K562 (cell line): ENCODE data around the gene TRPM6. TPM values are rescaled to one million over a fixed set of nuclear protein-coding genes. Genes with fewer than 3 reads are reported as not detected.

ENCODE experiments used
- ATAC-seq: fragments of 200-7000 bp; cut with Tn5 transposase; 3 replicates; pipeline ENCODE4 v1.9.1; 2020; ENCODE audit warnings: moderate library complexity
- BruUV-seq: library from RNA; stranded (reverse); fragments of 400-500 nt; replicated peaks from 2 replicates; lab custom pipeline; 2021; lab: Mats Ljungman, UMichigan
- CTCF ChIA-PET: fragments of 300-600 bp; formaldehyde crosslinking; extraction: SDS; loops from one replicate; lab custom pipeline; 2021; ENCODE audit warnings: low intra/inter-chr PET ratio; lab: Yijun Ruan, JAX
- POLR2A ChIA-PET: fragments of 300-600, 350-650 bp; sonication (Branson Sonifier 250); formaldehyde crosslinking; extraction: SDS; loops from one replicate; lab custom pipeline; 2021; ENCODE audit warnings: antibody characterized with exemption, inconsistent platforms; lab: Yijun Ruan, JAX
- DNase-seq, 4 experiments: peaks; one replicate each; pipeline versions ENCODE4 v3.0.0 to v3.0.0-alpha.2; 2011 to 2018; ENCODE audit warnings: low spot score in 3 of 4, mixed read lengths in 3 of 4; ENCODE audit errors: extremely low read depth in 1 of 4
- FAIRE-seq: peaks from 2 replicates; lab custom pipeline; 2011; peaks lifted over from hg19 to GRCh38; lab: Jason Lieb, UNC
- H2AFZ ChIP-seq: 2 replicates; pipeline ENCODE4 v1.6.0; 2011; ENCODE audit warnings: low read depth, low read length, control low read depth, inconsistent platforms
- H3K27ac ChIP-seq: fragments of 200-600 bp; 3 replicates; pipeline ENCODE4 v1.8.0; 2011; ENCODE audit warnings: low read depth, mild to moderate bottlenecking, control low read depth, inconsistent platforms, low read length, moderate library complexity, mixed read lengths; ENCODE audit errors: extremely low read depth
- H3K27me3 ChIP-seq, 2 experiments: fragments of 300-600 bp in 1 of 2; 2 replicates in 1 of 2; 3 replicates in 1 of 2; pipeline versions ENCODE4 v1.6.0 to v1.8.0; 2011; ENCODE audit warnings: inconsistent platforms in 2 of 2, low read length in 2 of 2, mild to moderate bottlenecking in 1 of 2, mixed read lengths in 1 of 2, moderate library complexity in 1 of 2; ENCODE audit not compliant: control insufficient read depth in 2 of 2, insufficient read depth in 2 of 2
- H3K36me3 ChIP-seq: fragments of 300-600 bp; 3 replicates; pipeline ENCODE4 v1.8.0; 2011; ENCODE audit warnings: mild to moderate bottlenecking, low read length, inconsistent platforms; ENCODE audit not compliant: control insufficient read depth, insufficient read depth
- H3K4me1 ChIP-seq, 2 experiments: fragments of 200-600 bp in 1 of 2; replicated peaks in 1 of 2; 2 replicates in 1 of 2; 3 replicates in 1 of 2; pipeline versions ENCODE4 v1.5.1 to v1.8.0; 2011; ENCODE audit warnings: inconsistent platforms in 2 of 2, low read length in 2 of 2, mild to moderate bottlenecking in 1 of 2, mixed read lengths in 1 of 2, moderate library complexity in 1 of 2; ENCODE audit not compliant: control insufficient read depth in 2 of 2, insufficient read depth in 2 of 2
- H3K4me2 ChIP-seq: 2 replicates; pipeline ENCODE4 v1.6.1; 2011; ENCODE audit warnings: low read length, control low read depth, inconsistent platforms, mixed read lengths; ENCODE audit not compliant: insufficient read depth
- H3K4me3 ChIP-seq: fragments of 200-600 bp; sonication (generic), shearing (Covaris generic); 2 replicates; pipeline ENCODE4 v1.5.1; 2016; ENCODE audit warnings: control low read depth, inconsistent platforms
- H3K79me2 ChIP-seq: fragments of 200-600 bp; 3 replicates; pipeline ENCODE4 v1.8.0; 2011; ENCODE audit warnings: low read length, inconsistent platforms; ENCODE audit not compliant: control insufficient read depth, insufficient read depth
- H3K9ac ChIP-seq, 2 experiments: 2 replicates each; pipeline versions ENCODE4 v1.6.0 to v1.6.1; 2011; ENCODE audit warnings: low read depth in 2 of 2, low read length in 2 of 2, control low read depth in 1 of 2, inconsistent platforms in 1 of 2, mild to moderate bottlenecking in 1 of 2, mixed read lengths in 1 of 2; ENCODE audit not compliant: insufficient read depth in 1 of 2
- H3K9me1 ChIP-seq: one replicate; pipeline ENCODE4 v1.6.0; 2011; ENCODE audit warnings: inconsistent platforms, mild to moderate bottlenecking, low read length, moderate library complexity; ENCODE audit not compliant: control insufficient read depth, insufficient read depth
- H3K9me3 ChIP-seq: replicated peaks from 2 replicates; pipeline ENCODE4 v1.5.1; 2011; ENCODE audit warnings: low read depth, low read length, inconsistent platforms; ENCODE audit not compliant: control insufficient read depth, insufficient read depth
- H4K20me1 ChIP-seq: replicated peaks from 2 replicates; pipeline ENCODE4 v1.6.1; 2011; ENCODE audit warnings: low read length, inconsistent platforms, mixed read lengths; ENCODE audit not compliant: control insufficient read depth, insufficient read depth
- MAFF ChIP-seq: IDR thresholded peaks from 2 replicates; pipeline ENCODE4 v1.6.1; 2012; ENCODE audit warnings: low read length, improper control_type of control experiment
- MAFK ChIP-seq: IDR thresholded peaks from 2 replicates; pipeline ENCODE4 v1.6.1; 2011; ENCODE audit warnings: low read length, improper control_type of control experiment
- SMC3 ChIP-seq: conservative IDR thresholded peaks from 2 replicates; pipeline ENCODE4 v1.6.1; 2011; ENCODE audit warnings: low read depth, low read length, improper control_type of control experiment; ENCODE audit not compliant: insufficient read depth
- ZNF3 ChIP-seq: fragments of 250-450 bp; sonication (Bioruptor Pico); IDR thresholded peaks from 2 replicates; pipeline ENCODE4 v1.5.0; 2021; ENCODE audit warnings: mild to moderate bottlenecking, moderate library complexity
- WGBS: fragments of 100-300 bp; shearing (Covaris generic); methylation state at CpG from one replicate; pipeline ENCODE4 v1.1.6; 2016; ENCODE audit warnings: low coverage, mixed read lengths; ENCODE audit not compliant: insufficient coverage; ENCODE audit errors: missing lambda C conversion rate; 5-methylcytosine and 5-hydroxymethylcytosine counted together
- in situ Hi-C: fragments of 300-500 bp; cut with MboI; formaldehyde crosslinking; loops from 4 replicates; pipeline ENCODE4 v1.15.0; 2018; ENCODE audit warnings: inconsistent platforms, mixed read lengths
- intact Hi-C: fragments of 100-400 bp; cut with micrococcal nuclease; formaldehyde crosslinking; loops from 2 replicates; pipeline ENCODE4 v1.14.2; 2022
- polyA plus RNA-seq, 8 experiments: library from polyadenylated mRNA; depleted of rRNA in 4 of 8; stranded (reverse) in 5 of 8; unstranded in 3 of 8; fragments of >200 nt; fragmentation: Nextera tagmentation in 2 of 8; fragmentation: Illumina TruSeq in 1 of 8; extraction: Ambion mirVana in 2 of 8; extraction: Trizol in 1 of 8; gene quantifications; 2 replicates each; pipeline versions ENCODE4 v1.2.1 to v1.2.3, GENCODE V29; 2011 to 2014; ENCODE audit warnings: inconsistent platforms in 1 of 8, missing spikeins in 1 of 8
- total RNA-seq, 7 experiments: library from RNA; depleted of rRNA in 6 of 7; stranded (reverse); fragments of >200 nt in 6 of 7; fragmentation: Illumina TruSeq in 2 of 7; extraction: Trizol in 2 of 7; gene quantifications; 2 replicates each; pipeline versions ENCODE4 v1.2.1 to v1.2.3, GENCODE V29; 2011 to 2021; ENCODE audit warnings: low replicate concordance in 1 of 7
- TF ChIP-seq, protein P1 (sequence below), 3 experiments: IDR thresholded peaks in 2 of 3; conservative IDR thresholded peaks in 1 of 3; 2 replicates each; pipeline ENCODE4 v1.5.1; 2011 to 2012; ENCODE audit warnings: low read length in 3 of 3, mild to moderate bottlenecking in 3 of 3, control low read depth in 2 of 3, improper control_type of control experiment in 1 of 3, inconsistent platforms in 1 of 3, low read depth in 1 of 3, mixed read lengths in 1 of 3, moderate library complexity in 1 of 3; ENCODE audit not compliant: insufficient read depth in 2 of 3
- TF ChIP-seq, protein P2 (sequence below): fragments of 450-650 bp; formaldehyde crosslinking; IDR thresholded peaks from 2 replicates; pipeline ENCODE4 v1.4.0; 2020; ENCODE audit warnings: mild to moderate bottlenecking, mixed read lengths

TRPM6 gene
- total and polyA plus RNA-seq, 9 of the 15 experiments (the other 6 are each of a cell fraction or from before 2014, with no cell fraction given), result 0.03 to 0.16 (median 0.09) TPM

DNA sequence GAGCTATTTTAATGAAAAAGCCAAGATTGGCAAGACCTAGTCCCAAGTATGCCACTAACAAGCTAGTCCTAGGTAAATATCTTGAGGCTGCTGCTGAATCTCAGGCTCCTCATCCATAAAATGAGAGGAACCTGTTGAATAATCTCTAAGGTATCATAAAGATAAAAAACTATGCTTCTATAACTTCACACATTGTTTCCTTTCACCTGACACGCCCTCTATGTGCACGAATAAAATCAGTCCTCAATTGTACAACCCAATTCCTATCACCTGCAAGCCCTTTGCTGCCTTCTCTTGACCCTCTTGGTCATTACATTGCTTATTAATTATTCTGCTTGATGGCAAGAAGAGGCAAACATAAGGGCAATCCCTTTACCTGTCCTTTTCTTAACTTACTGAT, 69.9 kb downstream of the TRPM6 start:
- WGBS, result 0% methylated on average over 2 of the region's 2 CpGs
- Histone ChIP-seq H2AFZ (no peak overlapping the region), H3K4me3 (no peak overlapping the region)
- TF ChIP-seq MAFF, result no peak
- TF ChIP-seq, protein P1, sequence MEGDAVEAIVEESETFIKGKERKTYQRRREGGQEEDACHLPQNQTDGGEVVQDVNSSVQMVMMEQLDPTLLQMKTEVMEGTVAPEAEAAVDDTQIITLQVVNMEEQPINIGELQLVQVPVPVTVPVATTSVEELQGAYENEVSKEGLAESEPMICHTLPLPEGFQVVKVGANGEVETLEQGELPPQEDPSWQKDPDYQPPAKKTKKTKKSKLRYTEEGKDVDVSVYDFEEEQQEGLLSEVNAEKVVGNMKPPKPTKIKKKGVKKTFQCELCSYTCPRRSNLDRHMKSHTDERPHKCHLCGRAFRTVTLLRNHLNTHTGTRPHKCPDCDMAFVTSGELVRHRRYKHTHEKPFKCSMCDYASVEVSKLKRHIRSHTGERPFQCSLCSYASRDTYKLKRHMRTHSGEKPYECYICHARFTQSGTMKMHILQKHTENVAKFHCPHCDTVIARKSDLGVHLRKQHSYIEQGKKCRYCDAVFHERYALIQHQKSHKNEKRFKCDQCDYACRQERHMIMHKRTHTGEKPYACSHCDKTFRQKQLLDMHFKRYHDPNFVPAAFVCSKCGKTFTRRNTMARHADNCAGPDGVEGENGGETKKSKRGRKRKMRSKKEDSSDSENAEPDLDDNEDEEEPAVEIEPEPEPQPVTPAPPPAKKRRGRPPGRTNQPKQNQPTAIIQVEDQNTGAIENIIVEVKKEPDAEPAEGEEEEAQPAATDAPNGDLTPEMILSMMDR (IDR thresholded peaks at IDR 0.05 in 2 of 3, conservative IDR thresholded peaks at IDR 0.05 in 1 of 3; ENCODE audit: insufficient read depth in 2 of 3, low read depth in 1 of 3, low read length in 3 of 3), result peak in 1 of 3 experiments; percentile 22; a peak in 1 of 6 replicates
- no peak for TF ChIP-seq SMC3
- no peak for TF ChIP-seq MAFK
- TF ChIP-seq, protein P2, sequence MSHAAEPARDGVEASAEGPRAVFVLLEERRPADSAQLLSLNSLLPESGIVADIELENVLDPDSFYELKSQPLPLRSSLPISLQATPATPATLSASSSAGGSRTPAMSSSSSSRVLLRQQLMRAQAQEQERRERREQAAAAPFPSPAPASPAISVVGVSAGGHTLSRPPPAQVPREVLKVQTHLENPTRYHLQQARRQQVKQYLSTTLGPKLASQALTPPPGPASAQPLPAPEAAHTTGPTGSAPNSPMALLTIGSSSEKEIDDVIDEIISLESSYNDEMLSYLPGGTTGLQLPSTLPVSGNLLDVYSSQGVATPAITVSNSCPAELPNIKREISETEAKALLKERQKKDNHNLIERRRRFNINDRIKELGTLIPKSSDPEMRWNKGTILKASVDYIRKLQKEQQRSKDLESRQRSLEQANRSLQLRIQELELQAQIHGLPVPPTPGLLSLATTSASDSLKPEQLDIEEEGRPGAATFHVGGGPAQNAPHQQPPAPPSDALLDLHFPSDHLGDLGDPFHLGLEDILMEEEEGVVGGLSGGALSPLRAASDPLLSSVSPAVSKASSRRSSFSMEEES (CRISPR knock-in tag), result no peak
- TF ChIP-seq ZNF3 (CRISPR knock-in tag), result no peak
- TF ChIP-seq, all 486 proteins: peak for 1
- ChIA-PET CTCF (no interaction called here), POLR2A (no interaction called here)
- DNase-seq, result no peak
- no peaks in the 10 kb centered on the region for H3K9me3 ChIP-seq
- no peak for ATAC-seq
- no peaks in the 10 kb centered on the region for H4K20me1 ChIP-seq
- intact Hi-C loops, result no loop called here
- H3K9ac ChIP-seq, result no peak overlapping the region
- in situ Hi-C loops, result no loop called here
- no peaks in the 10 kb centered on the region; a peak in 1 of 5 replicates for H3K4me1 ChIP-seq
- no peak overlapping the region for H3K27ac ChIP-seq
- H3K4me2 ChIP-seq, result no peak overlapping the region
- no TSS peak for BruUV-seq
- H3K79me2 ChIP-seq, result no peaks in the 10 kb centered on the region
- no peak for FAIRE-seq
- H3K9me1 ChIP-seq, result no peaks in the 10 kb centered on the region
- H3K27me3 ChIP-seq, result no peaks in the 10 kb centered on the region
- H3K36me3 ChIP-seq, result no peaks in the 10 kb centered on the region
